ENCODE data around the gene CCL15.

- TF ChIP-seq POLR2A (IDR thresholded peaks at IDR 0.05) (no peak), CTCF (IDR thresholded peaks at IDR 0.05) (no peak), POLR2AphosphoS5 (IDR thresholded peaks at IDR 0.05) (no peak), EP300 (IDR thresholded peaks at IDR 0.05) (no peak)
Observed at GRCh38 chr17:35953720-35954119, 47.6 kb downstream of the CCL15 start.

Data from upper lobe of left lung (tissue), 4 donors.